Measurements from ENCODE around the gene PCCA.

GRCh38 chr13:100460266-100460665 is 371.4 kb downstream of the PCCA start:
- TF ChIP-seq CTCF (IDR thresholded peaks at IDR 0.05; ENCODE audit: low read depth, low read length), result no peak
- TF ChIP-seq EZH2phosphoT487 (IDR thresholded peaks at IDR 0.05; ENCODE audit: low read depth), result no peak
